ENCODE data around the gene MYPN.

DNA sequence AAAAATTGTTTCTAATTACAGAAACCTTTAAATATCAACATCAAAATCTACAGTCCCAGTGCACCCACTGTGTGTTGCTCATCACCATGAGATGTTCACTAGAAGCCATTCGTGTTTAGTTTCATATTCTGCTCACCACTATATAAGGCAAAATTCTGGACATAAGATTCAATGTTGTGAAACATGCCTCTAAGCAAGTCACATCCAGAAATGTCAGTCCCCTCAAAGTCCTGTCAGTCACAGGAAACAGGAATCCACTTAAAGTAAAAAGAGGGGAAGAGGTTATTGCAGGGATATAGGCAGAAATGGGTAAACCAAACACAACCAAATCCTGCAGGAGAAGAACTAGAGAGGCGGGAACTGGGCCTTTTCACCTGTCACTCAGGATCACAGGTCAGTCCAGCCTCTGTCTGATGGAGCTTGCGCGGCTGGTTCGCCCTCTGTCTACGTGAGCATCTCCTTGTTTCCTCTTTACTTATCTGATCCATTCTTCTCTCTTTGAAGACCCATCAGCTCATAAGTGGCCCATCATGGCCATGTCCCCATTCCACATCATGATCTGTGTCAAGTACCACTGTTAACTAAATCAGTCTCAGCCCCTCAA, 58.4 kb downstream of the MYPN start:
- TF ChIP-seq, protein P1, sequence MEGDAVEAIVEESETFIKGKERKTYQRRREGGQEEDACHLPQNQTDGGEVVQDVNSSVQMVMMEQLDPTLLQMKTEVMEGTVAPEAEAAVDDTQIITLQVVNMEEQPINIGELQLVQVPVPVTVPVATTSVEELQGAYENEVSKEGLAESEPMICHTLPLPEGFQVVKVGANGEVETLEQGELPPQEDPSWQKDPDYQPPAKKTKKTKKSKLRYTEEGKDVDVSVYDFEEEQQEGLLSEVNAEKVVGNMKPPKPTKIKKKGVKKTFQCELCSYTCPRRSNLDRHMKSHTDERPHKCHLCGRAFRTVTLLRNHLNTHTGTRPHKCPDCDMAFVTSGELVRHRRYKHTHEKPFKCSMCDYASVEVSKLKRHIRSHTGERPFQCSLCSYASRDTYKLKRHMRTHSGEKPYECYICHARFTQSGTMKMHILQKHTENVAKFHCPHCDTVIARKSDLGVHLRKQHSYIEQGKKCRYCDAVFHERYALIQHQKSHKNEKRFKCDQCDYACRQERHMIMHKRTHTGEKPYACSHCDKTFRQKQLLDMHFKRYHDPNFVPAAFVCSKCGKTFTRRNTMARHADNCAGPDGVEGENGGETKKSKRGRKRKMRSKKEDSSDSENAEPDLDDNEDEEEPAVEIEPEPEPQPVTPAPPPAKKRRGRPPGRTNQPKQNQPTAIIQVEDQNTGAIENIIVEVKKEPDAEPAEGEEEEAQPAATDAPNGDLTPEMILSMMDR (IDR thresholded peaks at IDR 0.05; ENCODE audit: poor library complexity) = no peak
- no peak for TF ChIP-seq EZH2 (IDR thresholded peaks at IDR 0.05; ENCODE audit: borderline replicate concordance)

All from hepatocyte (in vitro differentiated cells).